Skeletal muscle satellite cell (primary cell): Measurements from ENCODE around the gene CCDC85B.
A peak's percentile ranks its signal among the peaks of the same experiment; 100 is the strongest.
"Not testable (repeated sequence)": the region's sequence is repeated elsewhere in the genome, so short reads cannot be mapped to it uniquely, and the experiment has no call there.

ENCODE experiments used
- H3K27me3 ChIP-seq: 2 replicates; pipeline ENCODE4 v1.7.0; 2013; ENCODE audit warnings: low read length; ENCODE audit not compliant: control insufficient read depth, insufficient read depth
- H3K36me3 ChIP-seq: 2 replicates; pipeline ENCODE4 v1.7.0; 2013; ENCODE audit warnings: mild to moderate bottlenecking, control low read depth, low read length; ENCODE audit not compliant: insufficient read depth
- H3K4me1 ChIP-seq: 2 replicates; pipeline ENCODE4 v1.7.0; 2013; ENCODE audit warnings: low read length; ENCODE audit not compliant: control insufficient read depth, insufficient read depth
- H3K4me2 ChIP-seq: 2 replicates; pipeline ENCODE4 v1.7.0; 2013; ENCODE audit warnings: mild to moderate bottlenecking, low read length
- H3K4me3 ChIP-seq: 2 replicates; pipeline ENCODE4 v1.7.0; 2013; ENCODE audit warnings: low read length
- H3K9ac ChIP-seq: 2 replicates; pipeline ENCODE4 v1.7.0; 2013; ENCODE audit warnings: mild to moderate bottlenecking, low read depth, low read length, moderate library complexity
- H3K9me3 ChIP-seq: replicated peaks from 2 replicates; pipeline ENCODE4 v1.7.0; 2013; ENCODE audit warnings: mild to moderate bottlenecking, control low read depth, low read length

The CCDC85B gene

DNA sequence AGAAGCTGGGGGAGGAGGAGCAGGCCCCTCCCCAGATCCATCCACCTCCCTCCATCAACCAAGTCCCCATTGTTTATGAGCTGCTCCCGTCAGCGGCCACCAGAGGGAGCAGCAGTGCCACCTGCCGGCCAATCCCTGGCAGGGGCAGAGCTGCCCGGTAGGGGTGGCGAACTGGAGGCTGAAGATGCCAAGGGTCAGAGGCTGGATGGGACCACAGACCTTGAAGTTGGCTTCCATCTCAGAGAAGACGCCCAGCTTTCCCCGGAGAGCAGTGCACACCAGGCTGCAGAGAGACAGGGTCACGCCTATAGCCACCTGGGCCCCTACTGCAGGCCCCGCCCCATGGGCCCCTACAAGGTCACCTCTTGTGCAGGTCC is 5.8 kb upstream of the CCDC85B start:
- no peaks in the 10 kb centered on the region for H3K27me3 ChIP-seq
- no peaks in the 10 kb centered on the region for H3K9me3 ChIP-seq
- H3K4me2 ChIP-seq, result peak overlapping the region; percentile 7
- H3K4me1 ChIP-seq, result peaks cover 39% of the 10 kb centered on the region
- H3K36me3 ChIP-seq, result peaks cover 47% of the 10 kb centered on the region
- no peak overlapping the region for H3K9ac ChIP-seq
- no peak overlapping the region for H3K4me3 ChIP-seq

GRCh38 chr11:65885231-65885630 is 5.2 kb upstream of the CCDC85B start:
- Histone ChIP-seq H3K4me1 (peaks cover 45% of the 10 kb centered on the region), H3K36me3 (peaks cover 47% of the 10 kb centered on the region)

GRCh38 chr11:65885808-65886536 is 4.5 kb upstream of the CCDC85B start:
- peaks cover 47% of the 10 kb centered on the region for H3K36me3 ChIP-seq
- no peak overlapping the region for H3K4me3 ChIP-seq
- no peaks in the 10 kb centered on the region for H3K9me3 ChIP-seq
- no peak overlapping the region for H3K9ac ChIP-seq
- H3K4me1 ChIP-seq, result peaks cover 44% of the 10 kb centered on the region
- H3K4me2 ChIP-seq, result no peak overlapping the region
- H3K27me3 ChIP-seq, result no peaks in the 10 kb centered on the region

More at GRCh38 chr11:65885231-65885630, 5.2 kb upstream of the CCDC85B start:
- Histone ChIP-seq H3K9me3 (no peaks in the 10 kb centered on the region), H3K27me3 (no peaks in the 10 kb centered on the region), H3K4me3 (no peak overlapping the region), H3K9ac (no peak overlapping the region), H3K4me2 (no peak overlapping the region)

DNA sequence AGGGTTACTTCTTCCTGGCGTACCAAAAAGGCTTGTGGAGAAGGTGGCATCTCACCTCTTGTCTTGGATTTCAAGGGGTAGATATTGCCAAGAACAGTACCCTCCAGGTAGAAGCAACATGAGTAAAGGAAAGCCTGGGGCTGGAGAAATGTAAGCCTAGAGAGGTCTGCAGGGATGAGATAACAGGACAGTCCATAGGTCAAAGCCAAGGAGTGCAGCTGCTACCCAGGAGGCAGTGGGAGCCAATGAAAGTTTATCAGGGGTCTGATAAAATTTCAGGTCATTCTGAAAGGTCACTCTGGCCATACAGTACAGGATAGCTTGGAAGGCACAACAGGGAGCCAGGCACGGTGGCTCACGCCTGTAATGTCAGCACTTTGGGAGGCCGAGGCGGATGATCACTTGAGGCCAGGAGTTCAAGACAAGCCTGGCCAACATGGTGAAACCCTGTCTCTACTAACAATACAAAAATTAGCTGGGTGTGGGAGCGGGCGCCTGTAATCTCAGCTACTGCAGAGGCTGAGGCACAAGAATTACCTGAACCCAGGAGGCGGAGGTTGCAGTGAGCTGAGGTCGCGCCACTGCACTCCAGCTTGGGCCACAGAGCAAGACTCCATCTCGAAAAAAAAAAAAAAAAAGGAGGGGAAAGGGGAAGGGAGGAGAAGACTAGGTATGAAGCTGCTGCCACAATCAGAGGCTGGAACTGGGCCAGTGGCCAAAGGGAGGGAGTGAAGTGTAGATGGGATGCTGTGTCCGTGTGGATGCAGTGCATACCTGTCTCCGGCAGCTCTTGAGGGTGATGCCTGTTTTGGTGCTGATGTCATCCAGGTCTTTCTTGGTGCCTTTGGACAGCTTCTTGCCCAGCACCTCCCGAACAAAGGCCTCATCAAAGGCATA is 3.4 kb upstream of the CCDC85B start:
- peaks cover 49% of the 10 kb centered on the region for H3K4me1 ChIP-seq
- peak overlapping the region; percentile 89 for H3K4me2 ChIP-seq
- H3K4me3 ChIP-seq, result peak overlapping the region; percentile 95
- H3K27me3 ChIP-seq, result no peaks in the 10 kb centered on the region
- peak overlapping the region; percentile 81 for H3K9ac ChIP-seq
- no peaks in the 10 kb centered on the region for H3K9me3 ChIP-seq
- H3K36me3 ChIP-seq, result peaks cover 51% of the 10 kb centered on the region

DNA sequence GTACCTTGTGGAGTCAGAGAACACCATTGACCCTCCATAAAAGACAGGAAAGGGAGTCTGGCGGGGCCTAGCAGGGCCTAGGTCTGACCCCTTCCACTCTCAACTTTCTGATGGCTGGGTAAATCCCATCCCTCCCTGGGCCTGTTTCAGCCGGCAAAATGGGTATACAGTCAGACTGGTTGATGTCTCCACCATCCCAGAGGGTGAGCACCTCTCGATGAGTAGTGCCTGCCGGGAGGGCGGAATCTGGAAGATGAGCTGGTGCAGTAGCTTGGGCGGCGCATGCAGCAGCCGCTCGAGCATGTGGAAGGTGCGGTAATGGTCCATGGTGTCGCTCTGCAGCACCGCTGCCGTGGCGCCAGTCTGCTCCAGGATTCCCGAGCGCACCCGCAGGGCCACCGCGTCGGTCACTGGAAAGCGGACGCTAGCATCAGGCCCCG is 2.7 kb upstream of the CCDC85B start:
- Histone ChIP-seq H3K4me1 (peaks cover 55% of the 10 kb centered on the region), H3K36me3 (peaks cover 51% of the 10 kb centered on the region), H3K9ac (peak overlapping the region; percentile 81), H3K4me3 (peak overlapping the region; percentile 95), H3K27me3 (no peaks in the 10 kb centered on the region), H3K4me2 (peak overlapping the region; percentile 89), H3K9me3 (no peaks in the 10 kb centered on the region)

- no peaks in the 10 kb centered on the region for H3K27me3 ChIP-seq
- H3K4me3 ChIP-seq, result peak within 1 kb of the TSS; percentile 95
- H3K36me3 ChIP-seq, result peaks cover 50% of the 10 kb centered on the region
- H3K4me2 ChIP-seq, result peak within 1 kb of the TSS; percentile 89
- peak within 1 kb of the TSS; percentile 81 for H3K9ac ChIP-seq
- peaks cover 60% of the 10 kb centered on the region for H3K4me1 ChIP-seq
- H3K9me3 ChIP-seq, result no peaks in the 10 kb centered on the region
Measured at GRCh38 chr11:65888163-65888814, 2.2 kb upstream of the CCDC85B start, which contains the start of gene FIBP. FIBP (minus strand) TSS chr11:65888471; CDS start chr11:65888418, 53 bp downstream.

- Histone ChIP-seq H3K27me3 (no peaks in the 10 kb centered on the region), H3K4me3 (peak overlapping the region; percentile 74), H3K4me2 (peak overlapping the region; percentile 89), H3K36me3 (peaks cover 46% of the 10 kb centered on the region), H3K4me1 (peaks cover 76% of the 10 kb centered on the region), H3K9ac (peak overlapping the region; percentile 86), H3K9me3 (no peaks in the 10 kb centered on the region)
Measured at GRCh38 chr11:65891219-65892136, 1.0 kb downstream of the CCDC85B start.

- peaks cover 77% of the 10 kb centered on the region for H3K4me1 ChIP-seq
- H3K27me3 ChIP-seq, H3K9me3 ChIP-seq: not testable (repeated sequence)
- H3K4me2 ChIP-seq, result peak overlapping the region; percentile 89
- peaks cover 52% of the 10 kb centered on the region for H3K36me3 ChIP-seq
- H3K9ac ChIP-seq, result peak overlapping the region; percentile 86
- peak overlapping the region; percentile 74 for H3K4me3 ChIP-seq
Measured at GRCh38 chr11:65892137-65892540, 1.7 kb downstream of the CCDC85B start.

- Histone ChIP-seq H3K27me3 (no peaks in the 10 kb centered on the region), H3K4me1 (peaks cover 77% of the 10 kb centered on the region), H3K9me3 (no peaks in the 10 kb centered on the region), H3K4me2 (peak overlapping the region; percentile 89), H3K4me3 (peak overlapping the region; percentile 74), H3K9ac (peak overlapping the region; percentile 86), H3K36me3 (peaks cover 57% of the 10 kb centered on the region)
Measured at GRCh38 chr11:65892661-65893317, 2.3 kb downstream of the CCDC85B start.

GRCh38 chr11:65894034-65894591 is 3.6 kb downstream of the CCDC85B start:
- H3K36me3 ChIP-seq, result peaks cover 68% of the 10 kb centered on the region
- peak overlapping the region; percentile 55 for H3K4me3 ChIP-seq
- H3K27me3 ChIP-seq, result no peaks in the 10 kb centered on the region
- peak overlapping the region; percentile 89 for H3K4me2 ChIP-seq
- H3K9me3 ChIP-seq, result no peaks in the 10 kb centered on the region
- H3K4me1 ChIP-seq, result peaks cover 71% of the 10 kb centered on the region
- H3K9ac ChIP-seq, result peak overlapping the region; percentile 39
